Bronchus fibroblast of lung (primary cell): ENCODE measurements around the gene MYH9. TPM values are rescaled to one million over a fixed set of nuclear protein-coding genes. Genes with fewer than 3 reads are reported as not detected.

Experiments
- total RNA-seq: library from RNA; depleted of rRNA; stranded (reverse); fragments of >200 nt; gene quantifications from 2 replicates; pipeline ENCODE4 v1.2.3, GENCODE V29; 2015

MYH9 gene
- total RNA-seq: 399 and 411 TPM in 2 replicates

DNA sequence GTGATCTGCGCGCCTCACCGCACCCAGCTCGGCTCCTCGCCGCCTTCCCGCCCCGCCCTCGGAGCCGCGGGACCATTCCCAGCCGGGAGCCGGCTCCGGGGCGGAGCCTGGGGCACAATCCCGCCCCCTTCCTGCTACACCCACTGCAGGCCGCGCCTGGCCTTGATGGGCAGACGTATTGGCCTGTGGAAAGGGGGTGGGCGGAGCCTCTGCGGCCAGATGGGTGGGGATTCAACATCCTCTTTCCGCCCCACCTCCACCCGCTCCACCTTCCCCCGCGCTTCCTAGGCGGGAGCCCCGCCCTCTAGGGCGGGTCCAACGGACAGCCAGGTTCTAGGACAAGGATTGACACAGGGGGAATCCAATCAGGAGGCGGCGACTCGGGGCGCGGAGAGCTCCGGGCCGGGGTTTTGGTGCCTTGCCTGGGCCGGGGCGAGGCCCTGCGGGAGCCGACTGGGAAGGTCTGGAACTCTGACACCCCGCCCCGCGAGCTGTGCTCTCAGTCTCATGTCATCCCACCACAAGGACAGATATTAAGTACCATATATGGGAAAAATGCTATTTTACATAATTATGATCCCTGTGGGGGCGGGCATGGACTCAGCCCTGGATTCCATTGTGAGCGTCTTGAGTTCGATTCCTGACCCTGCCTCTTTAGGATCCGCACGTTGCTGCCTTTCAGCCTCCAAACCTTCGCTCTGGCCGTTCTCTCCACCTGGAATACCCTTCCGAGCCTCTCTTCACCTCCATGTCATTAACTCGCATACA, at the start of gene MYH9:
MYH9 (minus strand) TSS at position 9 of the 768 bp plus-strand sequence. CDS start 38,731 bp downstream, outside the sequence.

GRCh38 chr22:36252754-36253522, 134.8 kb downstream of the MYH9 start, which contains the start of gene APOL1:
Gene APOL1 (plus strand): TSS chr22:36253133. CDS start chr22:36254956, 1,823 bp downstream.

GRCh38 chr22:36239401-36240171, 148.2 kb downstream of the MYH9 start, which contains the start of gene APOL2:
Gene APOL2 (minus strand): TSS chr22:36239527. CDS start chr22:36233162, 6,365 bp downstream.

Other genes with a start within 250 kb of the MYH9 start
- 3.1 and 3.9 TPM in 2 replicates for gene APOL3, start 227.2 kb downstream of the MYH9 start, total RNA-seq
- not detected in 2 replicates for gene APOL4, start 186.2 kb downstream of the MYH9 start, total RNA-seq
- 11.9 and 13.4 TPM in 2 replicates for gene APOL2, start 148.4 kb downstream of the MYH9 start, total RNA-seq
- 0.34 and 0.59 TPM in 2 replicates for gene APOL1, start 134.8 kb downstream of the MYH9 start, total RNA-seq
- gene TXN2, start 93.7 kb upstream of the MYH9 start, total RNA-seq: 76.7 and 82.7 TPM in 2 replicates
- gene FOXRED2, start 119.1 kb upstream of the MYH9 start, total RNA-seq: 5.2 and 6.1 TPM in 2 replicates
- gene EIF3D, start 141.2 kb upstream of the MYH9 start, total RNA-seq: 443 and 459 TPM in 2 replicates